H1 (cell line): ENCODE measurements around the gene KRABD2.
"Not testable (repeated sequence)": the region's sequence is repeated elsewhere in the genome, so short reads cannot be mapped to it uniquely, and the experiment has no call there.

ENCODE experiments used
- CTCF ChIA-PET: fragments of 300-600 bp; sonication (Branson Sonifier 250); formaldehyde crosslinking; loops from one replicate; lab custom pipeline; 2021; ENCODE audit not compliant: partially characterized antibody; lab: Charles Lee
- POLR2A ChIA-PET: fragments of 300-600 bp; sonication (Branson Sonifier 250); formaldehyde crosslinking; loops from one replicate; lab custom pipeline; 2021; ENCODE audit warnings: inconsistent platforms; ENCODE audit not compliant: partially characterized antibody; lab: Charles Lee
- DNase-seq, 2 experiments: peaks; one replicate each; pipeline versions ENCODE4 v3.0.0 to v3.0.0-alpha.2; 2010 to 2022; ENCODE audit warnings: low spot score in 2 of 2, low read depth in 1 of 2, mixed read lengths in 1 of 2
- FAIRE-seq: peaks from 2 replicates; lab custom pipeline; 2011; peaks lifted over from hg19 to GRCh38; lab: Jason Lieb, UNC
- H2AFZ ChIP-seq: 2 replicates; pipeline ENCODE4 v1.8.1; 2012; ENCODE audit warnings: low read length, inconsistent platforms
- H2AK5ac ChIP-seq: 2 replicates; pipeline ENCODE4 v1.6.1; 2013; ENCODE audit warnings: low read depth, low read length
- H2BK120ac ChIP-seq: replicated peaks from 2 replicates; pipeline ENCODE3; 2013; ENCODE audit warnings: low read depth, low read length, inconsistent platforms
- H2BK12ac ChIP-seq: 2 replicates; pipeline ENCODE4 v1.6.1; 2013; ENCODE audit warnings: low read depth, low read length
- H2BK15ac ChIP-seq: 2 replicates; pipeline ENCODE4 v1.6.1; 2013; ENCODE audit warnings: low read length
- H2BK20ac ChIP-seq: 2 replicates; pipeline ENCODE4 v1.6.1; 2013; ENCODE audit warnings: low read length
- H2BK5ac ChIP-seq: 2 replicates; pipeline ENCODE4 v1.6.1; 2013; ENCODE audit warnings: low read depth, low read length
- H3K14ac ChIP-seq: 2 replicates; pipeline ENCODE4 v1.6.1; 2013; ENCODE audit warnings: inconsistent platforms; ENCODE audit not compliant: insufficient read length
- H3K18ac ChIP-seq: 2 replicates; pipeline ENCODE4 v1.6.1; 2013; ENCODE audit warnings: low read length; ENCODE audit errors: extremely low read depth
- H3K23ac ChIP-seq: 2 replicates; pipeline ENCODE4 v1.6.1; 2013; ENCODE audit warnings: inconsistent platforms; ENCODE audit not compliant: insufficient read length
- H3K23me2 ChIP-seq: 2 replicates; pipeline ENCODE4 v1.6.1; 2013; ENCODE audit warnings: low read depth, low read length
- H3K27ac ChIP-seq: 2 replicates; pipeline ENCODE4 v1.6.1; 2011; ENCODE audit warnings: low read depth, low read length, inconsistent platforms
- H3K27me3 ChIP-seq, 4 experiments: replicated peaks in 1 of 4; 1 replicate in 1 of 4; 2 replicates in 3 of 4; pipeline versions ENCODE4 v1.6.1 to v1.8.1; 2011 to 2013; ENCODE audit warnings: low read length in 3 of 4, mild to moderate bottlenecking in 3 of 4, inconsistent platforms in 2 of 4, mixed read lengths in 2 of 4, moderate library complexity in 1 of 4; ENCODE audit not compliant: control insufficient read depth in 3 of 4, insufficient read depth in 3 of 4; ENCODE audit errors: extremely low read depth in 1 of 4
- H3K36me3 ChIP-seq, 4 experiments: 2 replicates each; pipeline versions ENCODE4 v1.6.1 to v1.8.1; 2011 to 2013; ENCODE audit warnings: mild to moderate bottlenecking in 4 of 4, low read length in 3 of 4, moderate library complexity in 2 of 4, control low read depth in 1 of 4, inconsistent platforms in 1 of 4; ENCODE audit not compliant: insufficient read depth in 4 of 4, control insufficient read depth in 2 of 4
- H3K4ac ChIP-seq: replicated peaks from 2 replicates; pipeline ENCODE3; 2013; ENCODE audit warnings: low read length, low read depth, mixed read lengths, inconsistent platforms; ENCODE audit not compliant: insufficient read length
- H3K4me1 ChIP-seq, 4 experiments: replicated peaks in 1 of 4; 1 replicate in 1 of 4; 2 replicates in 3 of 4; pipeline versions ENCODE4 v1.6.1 to v1.8.1; 2011 to 2013; ENCODE audit warnings: low read length in 3 of 4, inconsistent platforms in 2 of 4, mixed read lengths in 1 of 4; ENCODE audit not compliant: insufficient read depth in 4 of 4, control insufficient read depth in 3 of 4
- H3K4me2 ChIP-seq, 2 experiments: 2 replicates each; pipeline versions ENCODE4 v1.6.1 to v1.8.1; 2011 to 2013; ENCODE audit warnings: low read depth in 2 of 2, low read length in 2 of 2, control low read depth in 1 of 2, inconsistent platforms in 1 of 2, mild to moderate bottlenecking in 1 of 2; ENCODE audit not compliant: insufficient read depth in 1 of 2
- H3K4me3 ChIP-seq, 4 experiments: fragments of 200-600, 300-600 bp in 1 of 4; sonication (generic), shearing (Covaris generic), sonication (Bioruptor Twin) in 1 of 4; 2 replicates each; pipeline versions ENCODE4 v1.5.1 to v1.8.1; 2011 to 2016; ENCODE audit warnings: low read length in 4 of 4, low read depth in 3 of 4, control low read depth in 2 of 4, inconsistent platforms in 2 of 4, mild to moderate bottlenecking in 2 of 4, mixed read lengths in 1 of 4, moderate library complexity in 1 of 4; ENCODE audit not compliant: insufficient read depth in 2 of 4; ENCODE audit errors: extremely low read depth in 1 of 4
- H3K56ac ChIP-seq: replicated peaks from 2 replicates; pipeline ENCODE3; 2013; ENCODE audit warnings: low read depth, mild to moderate bottlenecking, mixed read lengths, low read length, inconsistent platforms; ENCODE audit not compliant: insufficient read length
- H3K79me1 ChIP-seq: 2 replicates; pipeline ENCODE4 v1.6.1; 2013; ENCODE audit warnings: low read depth, low read length, control low read depth
- H3K79me2 ChIP-seq, 2 experiments: 2 replicates each; pipeline versions ENCODE4 v1.6.1 to v1.8.1; 2012 to 2013; ENCODE audit warnings: low read length in 2 of 2, mild to moderate bottlenecking in 2 of 2, inconsistent platforms in 1 of 2; ENCODE audit not compliant: insufficient read depth in 2 of 2, control insufficient read depth in 1 of 2
- H3K9ac ChIP-seq, 4 experiments: replicated peaks in 1 of 4; 1 replicate in 1 of 4; 2 replicates in 3 of 4; pipeline versions ENCODE4 v1.6.1 to v1.8.1; 2011 to 2013; ENCODE audit warnings: low read depth in 3 of 4, low read length in 3 of 4, control low read depth in 2 of 4, mild to moderate bottlenecking in 2 of 4, moderate library complexity in 2 of 4, inconsistent platforms in 1 of 4; ENCODE audit errors: extremely low read depth in 1 of 4
- H3K9me3 ChIP-seq, 2 experiments: 2 replicates each; pipeline versions ENCODE4 v1.6.1 to v1.8.1; 2012 to 2013; ENCODE audit warnings: mild to moderate bottlenecking in 2 of 2, moderate library complexity in 2 of 2, control low read depth in 1 of 2, inconsistent platforms in 1 of 2, low read depth in 1 of 2, low read length in 1 of 2, mixed read lengths in 1 of 2; ENCODE audit not compliant: insufficient read depth in 2 of 2
- H4K20me1 ChIP-seq, 2 experiments: replicated peaks in 1 of 2; 2 replicates each; pipeline versions ENCODE3 to v1.8.1; 2011 to 2013; ENCODE audit warnings: inconsistent platforms in 2 of 2, low read length in 2 of 2, mild to moderate bottlenecking in 1 of 2; ENCODE audit not compliant: insufficient read depth in 2 of 2, control insufficient read depth in 1 of 2
- H4K5ac ChIP-seq: 2 replicates; pipeline ENCODE4 v1.6.1; 2013; ENCODE audit warnings: low read length, low read depth, mixed read lengths, inconsistent platforms; ENCODE audit not compliant: insufficient read length
- H4K8ac ChIP-seq: 2 replicates; pipeline ENCODE4 v1.8.0; 2013; ENCODE audit warnings: mild to moderate bottlenecking, moderate library complexity, low read length, inconsistent platforms; ENCODE audit not compliant: insufficient read depth; ENCODE audit errors: extremely low read depth
- H4K91ac ChIP-seq: replicated peaks from 2 replicates; pipeline ENCODE3; 2013; ENCODE audit warnings: low read length, mixed read lengths, inconsistent platforms; ENCODE audit not compliant: insufficient read length
- WGBS, 2 experiments: shearing (Covaris generic) in 1 of 2; methylation state at CpG; one replicate each; pipeline versions ENCODE4 v1.1.6 to v1.1.7; 2013 to 2015; ENCODE audit warnings: low lambda C conversion rate in 2 of 2, mixed read lengths in 2 of 2, inconsistent platforms in 1 of 2, low coverage in 1 of 2, missing lambda C conversion rate in 1 of 2; ENCODE audit not compliant: insufficient replicate concordance in 2 of 2, insufficient coverage in 1 of 2, insufficient read length in 1 of 2; ENCODE audit errors: extremely low coverage in 1 of 2, missing lambda C conversion rate in 1 of 2; 5-methylcytosine and 5-hydroxymethylcytosine counted together

The KRABD2 gene

GRCh38 chr17:8373856-8374255 is 2.6 kb downstream of the KRABD2 start:
- CTCF ChIA-PET, FAIRE-seq: not testable (repeated sequence)

More at GRCh38 chr17:8373856-8374255, 2.6 kb downstream of the KRABD2 start:
- H3K14ac ChIP-seq, H3K9me3 ChIP-seq, H2BK5ac ChIP-seq, H2AFZ ChIP-seq, H3K9ac ChIP-seq, H3K79me2 ChIP-seq, H3K18ac ChIP-seq, DNase-seq, H2AK5ac ChIP-seq, H4K91ac ChIP-seq, H4K5ac ChIP-seq, H2BK20ac ChIP-seq, H2BK120ac ChIP-seq, H3K27me3 ChIP-seq, H3K4me2 ChIP-seq, H3K23me2 ChIP-seq, H3K4me1 ChIP-seq, H4K8ac ChIP-seq, H4K20me1 ChIP-seq, H3K4me3 ChIP-seq, H2BK12ac ChIP-seq, H3K23ac ChIP-seq, POLR2A ChIA-PET, H3K4ac ChIP-seq, H3K79me1 ChIP-seq, H3K27ac ChIP-seq, H2BK15ac ChIP-seq, H3K56ac ChIP-seq: not testable (repeated sequence)
- 99% methylated on average over 12 of the region's 26 CpGs; no CpG with 5 or more reads in 1 of the 2 experiments for WGBS, 2 experiments
- peaks cover 18 to 41% (median 30%) of the 10 kb centered on the region in 4 experiments for H3K36me3 ChIP-seq
